ENCODE measurements around the gene DENND10. TPM values are rescaled to one million over a fixed set of nuclear protein-coding genes. Genes with fewer than 3 reads are reported as not detected.

The DENND10 gene
- total RNA-seq, 4 donors from 2014 or later: 25.8 to 46.2 (median 40.5) TPM

DNA sequence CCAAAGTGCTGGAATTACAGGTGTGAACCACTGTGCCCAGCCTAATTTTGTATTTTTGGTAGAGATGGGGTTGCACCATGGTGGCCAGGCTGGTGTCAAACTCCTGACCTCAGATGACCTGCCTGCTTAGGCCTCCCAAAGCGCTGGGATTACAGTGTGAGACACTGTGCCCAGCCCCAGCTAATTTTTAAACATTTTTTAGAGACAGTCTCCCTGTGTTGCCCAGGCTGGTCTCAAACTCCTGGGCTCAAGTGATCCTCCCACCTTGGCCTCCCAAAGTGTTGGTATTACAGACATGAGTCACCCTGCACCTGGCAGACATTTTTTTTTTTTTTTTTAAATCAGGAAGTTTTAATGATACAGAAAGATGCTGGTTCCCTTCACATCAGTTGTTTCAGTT, 15.5 kb downstream of the DENND10 start:
- intact Hi-C loops (cut with DNase I; ENCODE audit: low total_unique reads): no loop called here
- H3K4me3 ChIP-seq (ENCODE audit: low read depth, poor library complexity, severe bottlenecking): no peak overlapping the region
- TF ChIP-seq POLR2A (IDR thresholded peaks at IDR 0.05) (no peak), CTCF (IDR thresholded peaks at IDR 0.05) (no peak)
- no peak for DNase-seq (ENCODE audit: low spot score in 2 of 2)
- WGBS, 2 donors: 90 to 95% methylated on average over 1 of the region's 1 CpG

- TF ChIP-seq CTCF (IDR thresholded peaks at IDR 0.05) (peak in 1 of 3 donors; percentile 25), POLR2A (IDR thresholded peaks at IDR 0.05) (no peak)
- no peak for DNase-seq (ENCODE audit: low spot score in 2 of 2)
- 87 to 90% methylated on average over 4 of the region's 4 CpGs for WGBS, 2 donors
- intact Hi-C loops (cut with DNase I; ENCODE audit: low total_unique reads): no loop called here
- H3K4me3 ChIP-seq (ENCODE audit: low read depth, poor library complexity, severe bottlenecking): no peak overlapping the region
Observed at GRCh38 chr10:119120413-119120867, 16.5 kb downstream of the DENND10 start.

DNA sequence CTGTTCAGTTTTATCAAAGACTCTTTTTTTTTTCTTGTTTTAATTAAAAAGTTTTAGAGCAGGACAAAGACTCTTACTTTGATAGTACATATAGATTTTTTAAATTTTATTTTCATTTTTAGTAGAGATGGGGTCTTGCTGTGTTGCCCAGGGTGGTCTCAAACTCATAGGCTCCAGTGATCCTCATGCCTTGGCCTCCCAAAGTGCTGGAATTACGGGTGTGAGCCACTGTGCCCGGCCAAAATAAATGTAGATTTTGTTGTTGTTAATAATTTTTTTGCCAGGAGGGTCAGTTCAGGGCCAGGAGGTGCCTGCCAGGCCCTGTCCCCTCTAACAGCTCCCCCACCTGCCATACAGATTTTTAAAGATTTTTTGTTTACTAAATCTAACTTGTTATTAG, 17.0 kb downstream of the DENND10 start:
- no peak overlapping the region for H3K4me3 ChIP-seq (ENCODE audit: low read depth, poor library complexity, severe bottlenecking)
- intact Hi-C loops (cut with DNase I; ENCODE audit: low total_unique reads): no loop called here
- 91 to 93% methylated on average over 2 of the region's 2 CpGs for WGBS, 2 donors
- DNase-seq (ENCODE audit: low spot score in 2 of 2): peak in 1 of 2 donors; percentile 10
- TF ChIP-seq CTCF (IDR thresholded peaks at IDR 0.05) (no peak), POLR2A (IDR thresholded peaks at IDR 0.05) (no peak)

- H3K4me3 ChIP-seq (ENCODE audit: low read depth, poor library complexity, severe bottlenecking): no peak overlapping the region
- 98 to 99% methylated on average over 2 of the region's 2 CpGs for WGBS, 2 donors
- no peak for DNase-seq (ENCODE audit: low spot score in 2 of 2)
- TF ChIP-seq POLR2A (IDR thresholded peaks at IDR 0.05) (no peak), CTCF (IDR thresholded peaks at IDR 0.05) (no peak)
- intact Hi-C loops (cut with DNase I; ENCODE audit: low total_unique reads): no loop called here
Observed at GRCh38 chr10:119125942-119126341, 22.0 kb downstream of the DENND10 start.

GRCh38 chr10:119129721-119130120, 25.8 kb downstream of the DENND10 start:
- no peak overlapping the region for H3K4me3 ChIP-seq (ENCODE audit: low read depth, poor library complexity, severe bottlenecking)
- intact Hi-C loops (cut with DNase I; ENCODE audit: low total_unique reads): no loop called here
- 92 to 96% methylated on average over 4 of the region's 4 CpGs for WGBS, 2 donors
- TF ChIP-seq POLR2A (IDR thresholded peaks at IDR 0.05): no peak
- TF ChIP-seq CTCF (IDR thresholded peaks at IDR 0.05): no peak
- DNase-seq (ENCODE audit: low spot score in 2 of 2): peak in 1 of 2 donors; percentile 50

Data from lower leg skin (tissue), 4 donors.